Measurements from ENCODE around the gene RAC2.

GRCh38 chr22:37187552-37187890 lies 56.5 kb downstream of the RAC2 start:
- TF ChIP-seq CTCF (conservative IDR thresholded peaks at IDR 0.05) (no peak), EZH2 (IDR thresholded peaks at IDR 0.05; ENCODE audit: low read depth) (no peak)
